Fibroblast of mammary gland (primary cell): ENCODE results near the gene FAM13C.

Experiments
- DNase-seq: peaks from one replicate; pipeline ENCODE4 v3.0.0-alpha.2; 2010; ENCODE audit warnings: low read depth
- H3K4me3 ChIP-seq: 2 replicates; pipeline ENCODE4 v1.5.1; 2011; ENCODE audit warnings: low read depth, mild to moderate bottlenecking, low read length, moderate library complexity; ENCODE audit not compliant: control insufficient read depth
- TF ChIP-seq, protein P1 (sequence below): conservative IDR thresholded peaks from 2 replicates; pipeline ENCODE4 v1.5.1; 2011; ENCODE audit warnings: low read depth, low read length, inconsistent platforms; ENCODE audit not compliant: control insufficient read depth, insufficient read depth

The FAM13C gene

DNA sequence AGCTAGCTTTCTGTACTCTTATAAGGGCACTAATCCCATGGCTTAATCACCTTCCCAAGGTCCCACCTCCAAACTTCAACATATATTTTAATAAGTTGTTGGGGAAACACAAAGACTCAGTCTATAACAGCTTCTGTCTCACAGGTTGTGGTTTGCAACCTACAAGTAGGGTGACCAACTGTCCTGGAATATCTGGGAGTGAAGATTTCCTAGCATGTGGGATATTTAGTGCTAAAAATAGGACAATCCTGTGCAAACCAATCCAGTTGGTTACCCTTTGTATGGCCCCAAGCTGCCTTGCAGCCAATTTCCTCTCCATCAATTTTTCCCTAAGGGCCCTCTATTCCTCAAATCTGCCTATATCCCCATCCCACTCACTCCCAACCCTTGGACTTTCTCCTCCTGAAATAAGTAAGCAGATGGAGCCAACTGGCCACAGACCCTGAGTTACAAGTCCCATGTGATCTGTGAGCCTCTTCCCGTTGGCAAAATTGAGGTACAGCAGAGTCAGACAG is 82.3 kb downstream of the FAM13C start:
- H3K4me3 ChIP-seq, result no peak overlapping the region
- TF ChIP-seq, protein P1, sequence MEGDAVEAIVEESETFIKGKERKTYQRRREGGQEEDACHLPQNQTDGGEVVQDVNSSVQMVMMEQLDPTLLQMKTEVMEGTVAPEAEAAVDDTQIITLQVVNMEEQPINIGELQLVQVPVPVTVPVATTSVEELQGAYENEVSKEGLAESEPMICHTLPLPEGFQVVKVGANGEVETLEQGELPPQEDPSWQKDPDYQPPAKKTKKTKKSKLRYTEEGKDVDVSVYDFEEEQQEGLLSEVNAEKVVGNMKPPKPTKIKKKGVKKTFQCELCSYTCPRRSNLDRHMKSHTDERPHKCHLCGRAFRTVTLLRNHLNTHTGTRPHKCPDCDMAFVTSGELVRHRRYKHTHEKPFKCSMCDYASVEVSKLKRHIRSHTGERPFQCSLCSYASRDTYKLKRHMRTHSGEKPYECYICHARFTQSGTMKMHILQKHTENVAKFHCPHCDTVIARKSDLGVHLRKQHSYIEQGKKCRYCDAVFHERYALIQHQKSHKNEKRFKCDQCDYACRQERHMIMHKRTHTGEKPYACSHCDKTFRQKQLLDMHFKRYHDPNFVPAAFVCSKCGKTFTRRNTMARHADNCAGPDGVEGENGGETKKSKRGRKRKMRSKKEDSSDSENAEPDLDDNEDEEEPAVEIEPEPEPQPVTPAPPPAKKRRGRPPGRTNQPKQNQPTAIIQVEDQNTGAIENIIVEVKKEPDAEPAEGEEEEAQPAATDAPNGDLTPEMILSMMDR, result no peak
- no peak for DNase-seq

- DNase-seq, result no peak
- TF ChIP-seq, protein P1, result no peak
These were observed 82.9 kb downstream of the FAM13C start for GRCh38 chr10:59279476-59279875.

GRCh38 chr10:59276919-59277318 is 85.4 kb downstream of the FAM13C start:
- TF ChIP-seq, protein P1, result no peak
- DNase-seq, result no peak
- H3K4me3 ChIP-seq, result no peak overlapping the region

More at GRCh38 chr10:59279476-59279875, 82.9 kb downstream of the FAM13C start:
- H3K4me3 ChIP-seq, result no peak overlapping the region

DNA sequence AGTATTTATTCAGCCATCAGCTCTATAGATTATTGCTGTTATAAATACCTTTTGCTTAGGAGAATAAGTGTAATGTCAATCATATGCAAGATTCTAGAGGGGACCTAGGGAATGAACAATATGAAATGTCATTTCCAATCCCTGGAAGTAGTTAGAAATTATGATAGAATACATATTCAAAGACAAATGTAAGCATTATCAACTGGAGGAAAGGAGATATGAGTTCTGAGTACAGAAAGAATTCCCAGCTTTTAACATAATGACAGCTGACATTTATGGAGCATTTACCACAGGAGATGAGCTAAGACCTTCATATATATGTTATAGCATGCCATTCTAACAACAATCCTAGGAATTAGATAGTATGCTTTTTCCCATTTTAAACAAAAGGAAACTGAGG is 86.2 kb downstream of the FAM13C start:
- H3K4me3 ChIP-seq, result no peak overlapping the region
- no peak for DNase-seq
- TF ChIP-seq, protein P1, result no peak

DNA sequence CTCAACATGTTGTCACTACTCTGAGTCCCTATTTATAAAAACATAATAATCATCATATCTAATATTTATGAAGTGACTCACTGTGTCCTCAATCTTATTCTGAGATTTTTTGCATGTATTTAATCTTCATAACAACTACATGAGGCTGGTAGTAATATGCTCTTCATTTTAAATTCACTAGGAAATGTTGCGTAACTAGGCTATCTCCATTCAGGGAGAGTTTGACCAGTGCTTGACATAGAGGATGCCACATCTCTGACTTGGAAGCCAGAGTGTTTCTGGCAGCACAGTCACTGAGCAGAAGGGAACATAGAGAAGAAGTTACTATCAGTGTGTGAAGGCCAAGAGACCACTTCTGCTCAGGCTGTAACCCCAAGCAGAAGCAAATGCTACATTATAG is 88.9 kb downstream of the FAM13C start:
- H3K4me3 ChIP-seq, result no peak overlapping the region
- TF ChIP-seq, protein P1, result no peak
- DNase-seq, result no peak

DNA sequence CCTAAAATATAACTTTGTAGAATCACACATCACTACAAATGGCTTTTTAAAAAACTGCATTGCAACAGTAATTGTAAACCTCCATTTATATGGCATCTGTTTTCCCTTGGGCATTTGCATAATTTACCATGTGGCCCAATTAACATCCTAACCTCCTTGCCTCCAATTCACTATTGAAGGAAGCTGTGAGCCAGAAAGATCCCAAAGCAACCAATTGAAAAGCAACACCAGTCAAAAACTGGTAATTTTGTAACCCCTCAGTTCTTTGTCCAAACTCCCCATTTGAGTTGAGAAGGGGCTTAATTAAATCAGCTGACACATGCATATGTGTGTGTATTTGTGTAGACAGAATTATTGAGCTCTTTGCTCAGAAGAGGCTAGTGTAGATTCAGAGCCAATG is 90.3 kb downstream of the FAM13C start:
- H3K4me3 ChIP-seq, result no peak overlapping the region
- DNase-seq, result no peak
- TF ChIP-seq, protein P1, result no peak

- no peak for DNase-seq
- TF ChIP-seq, protein P1, result no peak
These were observed 91.2 kb downstream of the FAM13C start for GRCh38 chr10:59271160-59271559.

More at GRCh38 chr10:59271160-59271559, 91.2 kb downstream of the FAM13C start:
- no peak overlapping the region for H3K4me3 ChIP-seq
